Epidermal melanocyte (primary cell): ENCODE data around the gene ATP11B.

Experiments used
- DNase-seq: peaks from one replicate; pipeline ENCODE4 v3.0.0; 2011; ENCODE audit warnings: low spot score; ENCODE audit not compliant: insufficient read length

Gene ATP11B

GRCh38 chr3:182908471-182908870, 115.2 kb downstream of the ATP11B start:
- no peak for DNase-seq

GRCh38 chr3:182909318-182910040, 116.2 kb downstream of the ATP11B start:
- no peak for DNase-seq

GRCh38 chr3:182910936-182911781, 117.9 kb downstream of the ATP11B start:
- no peak for DNase-seq

- DNase-seq = no peak
Observed at GRCh38 chr3:182911782-182912111, 118.4 kb downstream of the ATP11B start.

GRCh38 chr3:182912474-182912873, 119.2 kb downstream of the ATP11B start:
- DNase-seq = no peak

- DNase-seq = no peak
Observed at GRCh38 chr3:182913889-182914288, 120.6 kb downstream of the ATP11B start.

- DNase-seq = no peak
Observed at GRCh38 chr3:182914341-182914740, 121.0 kb downstream of the ATP11B start.

GRCh38 chr3:182917134-182917533, 123.8 kb downstream of the ATP11B start:
- DNase-seq = no peak

- no peak for DNase-seq
Observed at GRCh38 chr3:182919866-182920357, 126.6 kb downstream of the ATP11B start.

GRCh38 chr3:182920515-182921084, 127.3 kb downstream of the ATP11B start:
- DNase-seq = no peak

GRCh38 chr3:182921665-182922355, 128.5 kb downstream of the ATP11B start:
- no peak for DNase-seq

GRCh38 chr3:182925330-182925943, 132.1 kb downstream of the ATP11B start:
- DNase-seq = no peak

- no peak for DNase-seq
Observed at GRCh38 chr3:182925944-182926337, 132.6 kb downstream of the ATP11B start.

- no peak for DNase-seq
Observed at GRCh38 chr3:182935803-182936202, 142.5 kb downstream of the ATP11B start.

GRCh38 chr3:182936239-182936917, 143.1 kb downstream of the ATP11B start:
- DNase-seq = no peak

- DNase-seq = no peak
Observed at GRCh38 chr3:182936918-182937285, 143.6 kb downstream of the ATP11B start.

GRCh38 chr3:182937293-182938051, 144.2 kb downstream of the ATP11B start:
- no peak for DNase-seq

- DNase-seq = no peak
Observed at GRCh38 chr3:182940266-182940808, 147.0 kb downstream of the ATP11B start.

GRCh38 chr3:182941719-182942118, 148.4 kb downstream of the ATP11B start:
- DNase-seq = no peak

- no peak for DNase-seq
Observed at GRCh38 chr3:182947888-182948287, 154.6 kb downstream of the ATP11B start.
